ENCODE measurements around the gene SUGP2.

Gene SUGP2

DNA sequence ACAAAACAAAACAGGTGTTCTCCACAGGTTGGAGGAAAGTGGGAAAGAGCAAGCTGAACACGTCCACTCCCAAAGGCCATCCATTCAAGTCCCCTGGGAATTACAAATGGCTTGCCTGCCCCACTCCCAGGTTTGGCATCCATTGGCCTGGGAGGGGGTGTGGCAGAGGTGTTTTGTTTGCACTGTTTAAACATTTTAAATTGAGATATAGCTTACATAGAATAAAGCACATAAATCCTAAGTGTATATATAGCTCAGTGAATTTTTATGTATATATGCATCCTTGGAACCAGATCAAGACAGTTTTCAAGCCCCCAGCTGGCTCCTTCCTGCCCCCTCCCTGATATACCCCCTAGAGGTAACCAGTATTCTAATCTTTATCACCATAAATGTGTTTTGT, 43.2 kb upstream of the SUGP2 start:
- no peak overlapping the region for H2AK5ac ChIP-seq (ENCODE audit: low read length)
- H3K4me1 ChIP-seq (ENCODE audit: control insufficient read depth, low read depth, low read length): no peaks in the 10 kb centered on the region
- H4K8ac ChIP-seq (ENCODE audit: low read depth, low read length): no peak overlapping the region
- H3K4me3 ChIP-seq (ENCODE audit: low read length): no peak overlapping the region
- H3K18ac ChIP-seq (ENCODE audit: low read length): no peak overlapping the region
- H3K79me2 ChIP-seq (ENCODE audit: control insufficient read depth, insufficient read depth, low read length): no peaks in the 10 kb centered on the region
- no peaks in the 10 kb centered on the region for H3K79me1 ChIP-seq (ENCODE audit: low read length)
- no peaks in the 10 kb centered on the region for H3K27me3 ChIP-seq (ENCODE audit: insufficient read depth, low read length, poor library complexity)
- no peak overlapping the region for H3K23ac ChIP-seq (ENCODE audit: low read length)
- no peak overlapping the region for H2BK120ac ChIP-seq (ENCODE audit: low read depth, low read length)
- no peak overlapping the region for H3K27ac ChIP-seq (ENCODE audit: low read depth, low read length)
- H3K56ac ChIP-seq (ENCODE audit: low read length): no peak overlapping the region
- no peak for DNase-seq
- H3K4me2 ChIP-seq (ENCODE audit: low read length): no peak overlapping the region
- H3K36me3 ChIP-seq (ENCODE audit: control insufficient read depth, insufficient read depth, low read length): no peaks in the 10 kb centered on the region
- H4K5ac ChIP-seq (ENCODE audit: low read length): no peak overlapping the region
- H2BK15ac ChIP-seq (replicated peaks; ENCODE audit: low read depth): no peak overlapping the region
- H3K4ac ChIP-seq (ENCODE audit: low read depth, low read length): no peak overlapping the region
- WGBS (ENCODE audit: extremely low coverage, insufficient coverage, low lambda C conversion rate): no CpG with 5 or more reads among the region's 1 CpG
- H2BK5ac ChIP-seq (ENCODE audit: low read length): no peak overlapping the region
- no peak overlapping the region for H3K9ac ChIP-seq (ENCODE audit: low read length)

DNA sequence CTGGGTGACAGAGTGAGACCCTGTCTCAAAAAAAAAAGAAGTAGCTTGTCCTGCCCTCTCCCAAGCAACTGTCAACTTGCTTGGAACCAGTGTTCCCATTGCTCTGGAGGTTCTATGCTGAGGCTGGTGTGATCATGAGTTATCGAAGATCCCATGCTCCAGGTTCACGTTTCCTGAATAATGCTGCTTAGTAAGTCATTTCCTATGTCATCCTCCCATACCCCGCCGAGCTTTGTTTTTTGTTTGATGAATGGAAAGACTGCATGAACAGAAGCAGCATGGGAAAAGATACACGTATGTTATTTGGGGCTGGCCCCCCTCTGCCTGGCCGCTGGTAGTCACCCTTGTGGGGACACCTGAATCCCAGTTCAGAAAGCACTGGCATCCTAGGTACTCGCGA, 41.8 kb upstream of the SUGP2 start:
- H3K4ac ChIP-seq (ENCODE audit: low read depth, low read length): no peak overlapping the region
- H3K79me2 ChIP-seq (ENCODE audit: control insufficient read depth, insufficient read depth, low read length): no peaks in the 10 kb centered on the region
- no peaks in the 10 kb centered on the region for H3K27me3 ChIP-seq (ENCODE audit: insufficient read depth, low read length, poor library complexity)
- H3K23ac ChIP-seq (ENCODE audit: low read length): no peak overlapping the region
- H3K18ac ChIP-seq (ENCODE audit: low read length): no peak overlapping the region
- H3K27ac ChIP-seq (ENCODE audit: low read depth, low read length): no peak overlapping the region
- no peak overlapping the region for H3K56ac ChIP-seq (ENCODE audit: low read length)
- no peak overlapping the region for H3K4me2 ChIP-seq (ENCODE audit: low read length)
- H4K5ac ChIP-seq (ENCODE audit: low read length): no peak overlapping the region
- H2AK5ac ChIP-seq (ENCODE audit: low read length): no peak overlapping the region
- H2BK120ac ChIP-seq (ENCODE audit: low read depth, low read length): no peak overlapping the region
- H2BK5ac ChIP-seq (ENCODE audit: low read length): no peak overlapping the region
- H3K4me3 ChIP-seq (ENCODE audit: low read length): no peak overlapping the region
- no peaks in the 10 kb centered on the region for H3K4me1 ChIP-seq (ENCODE audit: control insufficient read depth, low read depth, low read length)
- no peak overlapping the region for H2BK15ac ChIP-seq (replicated peaks; ENCODE audit: low read depth)
- DNase-seq: no peak
- H3K9ac ChIP-seq (ENCODE audit: low read length): no peak overlapping the region
- WGBS (ENCODE audit: extremely low coverage, insufficient coverage, low lambda C conversion rate): no CpG with 5 or more reads among the region's 8 CpGs
- no peaks in the 10 kb centered on the region for H3K36me3 ChIP-seq (ENCODE audit: control insufficient read depth, insufficient read depth, low read length)
- H3K79me1 ChIP-seq (ENCODE audit: low read length): no peaks in the 10 kb centered on the region
- H4K8ac ChIP-seq (ENCODE audit: low read depth, low read length): no peak overlapping the region

DNA sequence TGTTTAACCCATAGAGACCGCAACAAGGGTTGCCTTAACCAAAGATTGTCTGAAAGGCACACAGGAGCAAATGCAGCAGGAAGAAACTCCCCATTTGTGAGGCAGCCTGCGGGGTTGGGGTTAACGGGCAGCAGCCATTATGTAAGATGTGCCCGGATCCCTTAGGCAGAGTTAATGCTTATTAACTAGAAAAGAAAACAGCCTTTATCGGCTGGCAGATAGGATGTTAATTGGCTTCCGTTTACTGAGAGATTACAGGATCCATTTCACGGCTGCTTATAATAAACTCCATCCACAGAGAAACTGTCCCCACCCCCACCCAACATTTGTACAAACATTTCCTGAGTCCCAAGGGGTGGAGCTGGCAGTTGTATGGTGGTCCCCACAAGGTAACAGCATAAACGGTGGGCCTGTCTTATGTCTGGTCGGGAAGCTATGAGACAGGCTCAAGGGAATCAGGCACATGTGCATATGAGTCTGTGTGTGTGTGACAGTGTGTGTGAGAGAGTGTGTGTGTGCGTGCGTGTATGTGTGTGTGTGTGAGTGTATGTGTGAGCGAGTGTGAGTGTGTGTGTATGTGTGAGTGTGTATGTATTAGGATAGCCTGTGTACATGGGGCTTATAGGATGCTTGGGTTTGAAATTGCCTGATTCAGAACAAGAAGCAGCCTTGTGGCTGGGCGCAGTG, 41.0 kb upstream of the SUGP2 start:
- Histone ChIP-seq H3K9ac (ENCODE audit: low read length) (no peak overlapping the region), H3K4me2 (ENCODE audit: low read length) (no peak overlapping the region), H3K4me1 (ENCODE audit: control insufficient read depth, low read depth, low read length) (no peaks in the 10 kb centered on the region), H3K79me1 (ENCODE audit: low read length) (no peaks in the 10 kb centered on the region), H3K18ac (ENCODE audit: low read length) (no peak overlapping the region), H3K79me2 (ENCODE audit: control insufficient read depth, insufficient read depth, low read length) (no peaks in the 10 kb centered on the region), H4K8ac (ENCODE audit: low read depth, low read length) (no peak overlapping the region), H2BK15ac (replicated peaks; ENCODE audit: low read depth) (no peak overlapping the region), H3K23ac (ENCODE audit: low read length) (no peak overlapping the region), H2AK5ac (ENCODE audit: low read length) (no peak overlapping the region), H3K4me3 (ENCODE audit: low read length) (no peak overlapping the region), H3K4ac (ENCODE audit: low read depth, low read length) (no peak overlapping the region), H4K5ac (ENCODE audit: low read length) (no peak overlapping the region), H2BK120ac (ENCODE audit: low read depth, low read length) (no peak overlapping the region), H3K56ac (ENCODE audit: low read length) (no peak overlapping the region), H2BK5ac (ENCODE audit: low read length) (no peak overlapping the region), H3K27ac (ENCODE audit: low read depth, low read length) (no peak overlapping the region), H3K27me3 (ENCODE audit: insufficient read depth, low read length, poor library complexity) (no peaks in the 10 kb centered on the region), H3K36me3 (ENCODE audit: control insufficient read depth, insufficient read depth, low read length) (no peaks in the 10 kb centered on the region)
- DNase-seq: no peak
- 100% methylated on average over 3 of the region's 13 CpGs for WGBS (ENCODE audit: extremely low coverage, insufficient coverage, low lambda C conversion rate)

DNA sequence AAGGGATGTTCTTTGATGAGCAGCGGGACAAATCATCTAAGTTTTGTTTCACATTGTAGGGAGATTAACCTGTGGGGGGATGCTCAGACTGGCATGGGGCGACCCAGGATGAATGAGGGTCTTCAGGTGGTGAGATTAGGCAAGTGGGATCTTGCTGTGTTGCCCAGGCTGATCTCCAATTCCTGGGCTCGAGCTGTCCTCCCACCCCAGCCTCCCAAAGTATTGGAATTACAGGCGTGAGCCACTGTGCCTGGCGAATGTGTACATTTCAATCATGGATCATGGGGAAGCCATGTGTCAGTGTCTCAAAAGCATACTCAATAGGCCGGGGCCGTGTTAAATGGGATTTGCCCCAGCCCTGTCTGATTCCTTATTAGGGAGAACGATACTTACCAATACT, 38.6 kb upstream of the SUGP2 start:
- no peaks in the 10 kb centered on the region for H3K4me1 ChIP-seq (ENCODE audit: control insufficient read depth, low read depth, low read length)
- no peak for DNase-seq
- no peak overlapping the region for H3K23ac ChIP-seq (ENCODE audit: low read length)
- no peak overlapping the region for H3K18ac ChIP-seq (ENCODE audit: low read length)
- no peak overlapping the region for H3K4me2 ChIP-seq (ENCODE audit: low read length)
- no peak overlapping the region for H4K8ac ChIP-seq (ENCODE audit: low read depth, low read length)
- WGBS (ENCODE audit: extremely low coverage, insufficient coverage, low lambda C conversion rate): no CpG with 5 or more reads among the region's 8 CpGs
- H2BK5ac ChIP-seq (ENCODE audit: low read length): no peak overlapping the region
- no peak overlapping the region for H3K27ac ChIP-seq (ENCODE audit: low read depth, low read length)
- H2BK15ac ChIP-seq (replicated peaks; ENCODE audit: low read depth): no peak overlapping the region
- no peaks in the 10 kb centered on the region for H3K79me1 ChIP-seq (ENCODE audit: low read length)
- H2AK5ac ChIP-seq (ENCODE audit: low read length): no peak overlapping the region
- H3K4me3 ChIP-seq (ENCODE audit: low read length): no peak overlapping the region
- H3K56ac ChIP-seq (ENCODE audit: low read length): no peak overlapping the region
- no peaks in the 10 kb centered on the region for H3K36me3 ChIP-seq (ENCODE audit: control insufficient read depth, insufficient read depth, low read length)
- H3K79me2 ChIP-seq (ENCODE audit: control insufficient read depth, insufficient read depth, low read length): no peaks in the 10 kb centered on the region
- no peak overlapping the region for H2BK120ac ChIP-seq (ENCODE audit: low read depth, low read length)
- H3K4ac ChIP-seq (ENCODE audit: low read depth, low read length): no peak overlapping the region
- H3K9ac ChIP-seq (ENCODE audit: low read length): no peak overlapping the region
- H4K5ac ChIP-seq (ENCODE audit: low read length): no peak overlapping the region
- H3K27me3 ChIP-seq (ENCODE audit: insufficient read depth, low read length, poor library complexity): no peaks in the 10 kb centered on the region

DNA sequence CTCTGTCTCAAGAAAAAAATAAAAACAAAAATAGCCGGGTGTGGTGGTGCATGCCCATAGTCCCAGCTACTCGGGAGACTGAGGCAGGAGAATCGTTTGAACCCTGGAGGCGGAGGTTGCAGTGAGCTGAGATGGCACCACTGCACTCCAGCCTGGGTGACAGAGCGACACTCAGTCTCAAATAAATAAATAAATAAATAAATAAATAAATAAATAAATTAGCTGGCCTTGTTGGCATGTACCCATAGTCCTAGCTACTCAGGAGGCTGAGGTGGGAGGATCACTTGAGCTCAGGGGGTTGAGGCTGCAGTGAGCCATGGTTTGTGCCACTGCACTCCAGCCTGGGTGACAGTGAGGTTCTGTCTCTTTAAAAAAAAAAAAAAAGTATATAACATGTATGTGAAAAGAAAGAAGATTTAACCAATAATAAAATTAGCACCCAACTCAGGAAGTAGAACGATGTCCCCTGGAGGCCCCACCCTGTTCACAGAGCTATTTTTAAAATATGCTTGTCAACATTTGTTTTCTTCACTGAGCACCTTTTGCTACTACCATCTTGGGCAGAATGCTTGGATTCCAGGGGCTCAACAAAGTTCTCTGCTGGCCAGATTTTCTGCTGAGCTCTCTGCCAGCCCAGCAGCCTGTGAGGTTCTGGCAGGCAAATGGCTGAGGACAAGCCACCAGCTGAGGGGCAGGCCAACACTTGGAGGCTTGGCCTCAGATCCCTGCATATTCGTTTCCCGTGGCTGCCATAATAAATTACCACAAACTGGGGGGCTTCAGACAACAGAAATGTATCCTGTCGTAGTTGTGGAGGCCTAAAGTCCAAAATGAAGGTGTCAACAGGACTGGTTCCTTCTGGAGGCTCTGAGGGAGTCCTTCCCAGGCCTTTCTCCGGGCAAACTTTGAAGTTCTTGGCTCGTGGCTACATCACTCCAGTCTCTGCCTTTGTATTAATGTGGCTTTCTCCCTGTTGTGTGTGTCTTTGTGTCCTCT, 35.6 kb upstream of the SUGP2 start:
- no peaks in the 10 kb centered on the region for H3K4me1 ChIP-seq (ENCODE audit: control insufficient read depth, low read depth, low read length)
- H3K4me3 ChIP-seq (ENCODE audit: low read length): no peak overlapping the region
- H3K79me1 ChIP-seq (ENCODE audit: low read length): no peaks in the 10 kb centered on the region
- no peaks in the 10 kb centered on the region for H3K27me3 ChIP-seq (ENCODE audit: insufficient read depth, low read length, poor library complexity)
- DNase-seq: no peak
- H2BK120ac ChIP-seq (ENCODE audit: low read depth, low read length): no peak overlapping the region
- H4K8ac ChIP-seq (ENCODE audit: low read depth, low read length): no peak overlapping the region
- no peak overlapping the region for H3K56ac ChIP-seq (ENCODE audit: low read length)
- H3K4me2 ChIP-seq (ENCODE audit: low read length): no peak overlapping the region
- H2AK5ac ChIP-seq (ENCODE audit: low read length): no peak overlapping the region
- H3K18ac ChIP-seq (ENCODE audit: low read length): no peak overlapping the region
- no peak overlapping the region for H3K4ac ChIP-seq (ENCODE audit: low read depth, low read length)
- no peak overlapping the region for H4K5ac ChIP-seq (ENCODE audit: low read length)
- no CpG with 5 or more reads among the region's 11 CpGs for WGBS (ENCODE audit: extremely low coverage, insufficient coverage, low lambda C conversion rate)
- no peak overlapping the region for H3K9ac ChIP-seq (ENCODE audit: low read length)
- no peaks in the 10 kb centered on the region for H3K36me3 ChIP-seq (ENCODE audit: control insufficient read depth, insufficient read depth, low read length)
- no peaks in the 10 kb centered on the region for H3K79me2 ChIP-seq (ENCODE audit: control insufficient read depth, insufficient read depth, low read length)
- no peak overlapping the region for H3K23ac ChIP-seq (ENCODE audit: low read length)
- no peak overlapping the region for H2BK5ac ChIP-seq (ENCODE audit: low read length)
- H2BK15ac ChIP-seq (replicated peaks; ENCODE audit: low read depth): no peak overlapping the region
- no peak overlapping the region for H3K27ac ChIP-seq (ENCODE audit: low read depth, low read length)
